Neutrophil (primary cell): Measurements from ENCODE around the gene MSANTD2.

ENCODE experiments used
- H3K27ac ChIP-seq: fragments of 200-600 bp; sonication (generic); 2 replicates; pipeline ENCODE4 v1.5.1; 2016; ENCODE audit warnings: mild to moderate bottlenecking, moderate library complexity
- H3K27me3 ChIP-seq: fragments of 200-600 bp; sonication (generic); 2 replicates; pipeline ENCODE4 v1.6.0; 2016; ENCODE audit warnings: mild to moderate bottlenecking
- H3K36me3 ChIP-seq: fragments of 200-600 bp; sonication (generic); 2 replicates; pipeline ENCODE4 v1.5.1; 2017
- H3K4me1 ChIP-seq, 2 experiments: fragments of 200-600 bp in 1 of 2; sonication (generic) in 1 of 2; 1 replicate in 1 of 2; 2 replicates in 1 of 2; pipeline versions ENCODE4 v1.5.1 to v1.6.1; 2013 to 2016; ENCODE audit warnings: low read depth in 1 of 2, low read length in 1 of 2, mild to moderate bottlenecking in 1 of 2, moderate library complexity in 1 of 2; ENCODE audit not compliant: control insufficient read depth in 1 of 2, insufficient read depth in 1 of 2
- H3K4me3 ChIP-seq, 2 experiments: fragments of 200-600 bp in 1 of 2; sonication (generic) in 1 of 2; 1 replicate in 1 of 2; 2 replicates in 1 of 2; pipeline ENCODE4 v1.5.1; 2013 to 2016; ENCODE audit warnings: low read depth in 1 of 2, low read length in 1 of 2, mild to moderate bottlenecking in 1 of 2, moderate library complexity in 1 of 2
- H3K9me3 ChIP-seq: fragments of 200-600 bp; sonication (generic); 2 replicates; pipeline ENCODE4 v1.5.1; 2016
- CTCF ChIP-seq: fragments of 200-600 bp; sonication (generic); IDR thresholded peaks from 2 replicates; pipeline ENCODE4 v1.5.1; 2016; ENCODE audit warnings: antibody characterized with exemption

MSANTD2 gene

GRCh38 chr11:124830749-124831148, 30.5 kb upstream of the MSANTD2 start:
- H3K9me3 ChIP-seq, result no peaks in the 10 kb centered on the region
- peaks cover 68% of the 10 kb centered on the region for H3K27me3 ChIP-seq
- no peak overlapping the region for H3K27ac ChIP-seq
- no peaks in the 10 kb centered on the region for H3K4me1 ChIP-seq
- no peaks in the 10 kb centered on the region for H3K36me3 ChIP-seq
- H3K4me3 ChIP-seq, result no peak overlapping the region
- no peak for TF ChIP-seq CTCF

- H3K4me1 ChIP-seq, result no peaks in the 10 kb centered on the region
- peaks cover 64% of the 10 kb centered on the region for H3K27me3 ChIP-seq
- H3K36me3 ChIP-seq, result no peaks in the 10 kb centered on the region
- H3K4me3 ChIP-seq, result no peak overlapping the region
- no peaks in the 10 kb centered on the region for H3K9me3 ChIP-seq
- no peak overlapping the region for H3K27ac ChIP-seq
- no peak for TF ChIP-seq CTCF
These were observed 29.8 kb upstream of the MSANTD2 start for GRCh38 chr11:124829986-124830385.

GRCh38 chr11:124825876-124826275, 25.7 kb upstream of the MSANTD2 start:
- no peak for TF ChIP-seq CTCF
- no peak overlapping the region for H3K27ac ChIP-seq
- H3K4me3 ChIP-seq, result no peak overlapping the region
- H3K27me3 ChIP-seq, result peaks cover 36% of the 10 kb centered on the region
- H3K9me3 ChIP-seq, result no peaks in the 10 kb centered on the region
- H3K4me1 ChIP-seq, result no peaks in the 10 kb centered on the region
- H3K36me3 ChIP-seq, result no peaks in the 10 kb centered on the region

GRCh38 chr11:124823512-124824376, 23.5 kb upstream of the MSANTD2 start:
- TF ChIP-seq CTCF, result no peak
- Histone ChIP-seq H3K27me3 (peaks cover 38% of the 10 kb centered on the region), H3K9me3 (no peaks in the 10 kb centered on the region), H3K4me1 (no peaks in the 10 kb centered on the region), H3K4me3 (no peak overlapping the region), H3K27ac (no peak overlapping the region), H3K36me3 (no peaks in the 10 kb centered on the region)

DNA sequence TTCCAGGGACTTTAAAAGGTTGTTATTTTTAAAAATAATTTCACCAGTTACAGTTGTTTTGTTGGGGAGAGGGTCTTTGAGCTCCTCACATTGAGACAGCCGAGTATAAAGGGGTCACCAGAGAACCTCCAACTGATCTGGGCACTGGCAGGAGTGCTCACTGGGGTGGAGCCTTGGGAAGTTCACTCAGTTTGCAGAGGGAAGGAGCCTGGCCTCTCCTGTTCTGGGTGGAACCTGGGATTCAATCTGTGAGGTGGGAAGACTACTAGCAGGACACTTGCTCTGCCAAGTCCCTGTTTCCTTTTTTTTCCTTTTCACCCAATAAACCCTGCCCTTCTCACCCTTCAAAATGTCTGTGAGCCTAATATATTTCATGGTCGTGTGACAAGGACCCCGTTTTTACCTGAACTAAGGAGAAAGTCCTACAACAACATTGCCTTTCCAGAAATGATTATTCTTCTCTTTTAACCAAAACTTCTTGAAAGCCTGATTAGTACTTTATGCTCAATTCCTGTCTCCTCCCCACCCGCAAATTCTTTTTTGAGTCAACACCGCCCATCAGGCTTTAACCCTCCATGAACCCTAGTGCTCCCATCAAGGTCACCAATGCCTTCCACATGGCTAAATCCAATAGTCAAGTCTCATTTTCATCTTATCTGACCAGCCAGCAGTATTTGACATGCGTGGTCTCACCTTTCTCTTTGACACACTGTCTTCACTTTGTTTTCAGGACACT, 22.0 kb upstream of the MSANTD2 start:
- no peak for TF ChIP-seq CTCF
- H3K9me3 ChIP-seq, result no peaks in the 10 kb centered on the region
- H3K27me3 ChIP-seq, result peaks cover 49% of the 10 kb centered on the region
- no peak overlapping the region for H3K27ac ChIP-seq
- no peaks in the 10 kb centered on the region for H3K36me3 ChIP-seq
- H3K4me1 ChIP-seq, result no peaks in the 10 kb centered on the region
- H3K4me3 ChIP-seq, result no peak overlapping the region
